SK-N-SH (cell line): ENCODE measurements around the gene IFT74. TPM values are rescaled to one million over a fixed set of nuclear protein-coding genes. Genes with fewer than 3 reads are reported as not detected.

Source experiments
- CTCF ChIA-PET: fragments of 300-600, 350-600 bp; formaldehyde crosslinking; extraction: SDS; loops from one replicate; lab custom pipeline; 2021; lab: Yijun Ruan, JAX
- POLR2A ChIA-PET: fragments of 350-600 bp; sonication (Branson Sonifier 250); formaldehyde crosslinking; extraction: SDS; loops from one replicate; lab custom pipeline; 2020; ENCODE audit warnings: antibody characterized with exemption, inconsistent platforms; lab: Yijun Ruan, JAX
- DNase-seq: peaks from one replicate; pipeline ENCODE4 v3.0.0; 2012
- H2AFZ ChIP-seq: fragments of 200-600 bp; sonication (generic); 2 replicates; pipeline ENCODE4 v1.8.1; 2016; ENCODE audit warnings: antibody characterized with exemption, mild to moderate bottlenecking, low read depth
- H3F3A ChIP-seq: fragments of 200-600 bp; sonication (generic); replicated peaks from 2 replicates; pipeline ENCODE3; 2016; ENCODE audit warnings: antibody characterized with exemption, mild to moderate bottlenecking; ENCODE audit not compliant: insufficient read depth
- H3K27ac ChIP-seq, 2 experiments: fragments of 200-500 bp in 1 of 2; fragments of 200-600 bp in 1 of 2; sonication (Bioruptor generic) in 1 of 2; sonication (generic), shearing (Covaris generic) in 1 of 2; 2 replicates each; pipeline versions ENCODE4 v1.5.1 to v1.6.1; 2014 to 2016; ENCODE audit warnings: low read depth in 2 of 2, inconsistent platforms in 1 of 2, low read length in 1 of 2, mild to moderate bottlenecking in 1 of 2, mixed read lengths in 1 of 2
- H3K27me3 ChIP-seq: fragments of 200-600 bp; sonication (generic), shearing (Covaris generic); 2 replicates; pipeline ENCODE4 v1.6.1; 2016; ENCODE audit warnings: mixed run types; ENCODE audit not compliant: insufficient read depth
- H3K36me3 ChIP-seq, 2 experiments: fragments of 200-500 bp in 1 of 2; fragments of 200-600 bp in 1 of 2; sonication (Bioruptor generic) in 1 of 2; sonication (generic) in 1 of 2; replicated peaks in 1 of 2; 2 replicates each; pipeline versions ENCODE3 to v1.5.1; 2014 to 2016; ENCODE audit warnings: low read length in 1 of 2, mild to moderate bottlenecking in 1 of 2; ENCODE audit not compliant: insufficient read depth in 2 of 2, control insufficient read depth in 1 of 2
- H3K4me1 ChIP-seq, 2 experiments: fragments of 200-500 bp in 1 of 2; fragments of 200-600 bp in 1 of 2; sonication (Bioruptor generic) in 1 of 2; sonication (generic), shearing (Covaris generic) in 1 of 2; 2 replicates each; pipeline versions ENCODE4 v1.5.1 to v1.6.1; 2014 to 2016; ENCODE audit warnings: low read depth in 1 of 2, low read length in 1 of 2, mixed run types in 1 of 2; ENCODE audit not compliant: insufficient read depth in 2 of 2, control insufficient read depth in 1 of 2
- H3K4me2 ChIP-seq: fragments of 200-600 bp; sonication (generic), shearing (Covaris generic); 2 replicates; pipeline ENCODE4 v1.6.1; 2017; ENCODE audit warnings: mixed run types
- H3K4me3 ChIP-seq, 2 experiments: fragments of 200-500 bp in 1 of 2; fragments of 200-600 bp in 1 of 2; sonication (Bioruptor generic) in 1 of 2; sonication (generic), shearing (Covaris generic) in 1 of 2; 2 replicates each; pipeline versions ENCODE4 v1.5.1 to v1.8.1; 2014 to 2016; ENCODE audit warnings: low read depth in 2 of 2, inconsistent platforms in 1 of 2, low read length in 1 of 2, mild to moderate bottlenecking in 1 of 2, mixed read lengths in 1 of 2, moderate library complexity in 1 of 2
- H3K79me2 ChIP-seq: fragments of 200-600 bp; sonication (generic); 2 replicates; pipeline ENCODE4 v1.8.1; 2017; ENCODE audit warnings: mild to moderate bottlenecking; ENCODE audit not compliant: insufficient read depth
- H3K9ac ChIP-seq: fragments of 200-600 bp; sonication (generic); 2 replicates; pipeline ENCODE4 v1.6.1; 2017; ENCODE audit warnings: mixed run types
- H3K9me2 ChIP-seq: fragments of 200-600 bp; sonication (generic); 2 replicates; pipeline ENCODE4 v1.6.1; 2017; ENCODE audit warnings: mixed run types
- H3K9me3 ChIP-seq: fragments of 200-600 bp; sonication (generic); 2 replicates; pipeline ENCODE4 v1.6.1; 2017; ENCODE audit warnings: mixed run types, mild to moderate bottlenecking, moderate library complexity
- H4K20me1 ChIP-seq: fragments of 200-600 bp; sonication (generic); 2 replicates; pipeline ENCODE4 v1.6.1; 2017; ENCODE audit warnings: mild to moderate bottlenecking, mixed run types; ENCODE audit not compliant: insufficient read depth
- CHD2 ChIP-seq: fragments of 150-350 bp; IDR thresholded peaks from 2 replicates; pipeline ENCODE4 v1.6.1; 2018; ENCODE audit warnings: low read length; ENCODE audit not compliant: partially characterized antibody
- ELF1 ChIP-seq: IDR thresholded peaks from 2 replicates; pipeline ENCODE4 v1.4.0; 2012
- EP300 ChIP-seq, 2 experiments: IDR thresholded peaks; 2 replicates each; pipeline versions ENCODE4 v1.4.0 to v1.6.1; 2012; ENCODE audit warnings: borderline replicate concordance in 1 of 2, low read depth in 1 of 2, low read length in 1 of 2
- FOSL2 ChIP-seq: IDR thresholded peaks from 2 replicates; pipeline ENCODE4 v1.4.0; 2012; ENCODE audit warnings: low read depth, mild to moderate bottlenecking, moderate library complexity, borderline replicate concordance
- FOXJ3 ChIP-seq: sonication (generic); formaldehyde crosslinking; IDR thresholded peaks from 2 replicates; pipeline ENCODE4 v1.5.1; 2020; ENCODE audit warnings: mild to moderate bottlenecking, missing genetic modification reagents
- FOXM1 ChIP-seq: IDR thresholded peaks from 2 replicates; pipeline ENCODE4 v1.4.0; 2012; ENCODE audit warnings: low read depth, mild to moderate bottlenecking
- GATA2 ChIP-seq: sonication (generic); formaldehyde crosslinking; IDR thresholded peaks from 2 replicates; pipeline ENCODE4 v1.5.0; 2020; ENCODE audit warnings: mild to moderate bottlenecking, missing genetic modification reagents
- JUND ChIP-seq: IDR thresholded peaks from 2 replicates; pipeline ENCODE4 v1.4.0; 2012
- MEF2A ChIP-seq: IDR thresholded peaks from 2 replicates; pipeline ENCODE4 v1.4.0; 2012; ENCODE audit warnings: low read depth, borderline replicate concordance
- MXI1 ChIP-seq: IDR thresholded peaks from 2 replicates; pipeline ENCODE4 v1.6.1; 2012; ENCODE audit warnings: mild to moderate bottlenecking, low read depth, low read length, improper control_type of control experiment
- NFIC ChIP-seq: IDR thresholded peaks from 2 replicates; pipeline ENCODE4 v1.4.0; 2012; ENCODE audit warnings: borderline replicate concordance
- RAD21 ChIP-seq: IDR thresholded peaks from 2 replicates; pipeline ENCODE4 v1.6.1; 2012; ENCODE audit warnings: mild to moderate bottlenecking, low read length
- RCOR1 ChIP-seq: fragments of 150-350 bp; IDR thresholded peaks from 2 replicates; pipeline ENCODE4 v1.6.1; 2017; ENCODE audit warnings: antibody characterized with exemption, low read length
- RFX5 ChIP-seq: IDR thresholded peaks from 2 replicates; pipeline ENCODE4 v1.6.1; 2012; ENCODE audit warnings: mild to moderate bottlenecking, improper control_type of control experiment, low read length
- SMC3 ChIP-seq: IDR thresholded peaks from 2 replicates; pipeline ENCODE4 v1.6.1; 2012; ENCODE audit warnings: low read depth, low read length, improper control_type of control experiment
- TAF1 ChIP-seq: IDR thresholded peaks from 2 replicates; pipeline ENCODE4 v1.6.1; 2012; ENCODE audit warnings: low read depth, mild to moderate bottlenecking, low read length, moderate library complexity, borderline replicate concordance
- TEAD4 ChIP-seq: IDR thresholded peaks from 2 replicates; pipeline ENCODE4 v1.4.0; 2012; ENCODE audit warnings: mild to moderate bottlenecking, borderline replicate concordance; ENCODE audit not compliant: insufficient read depth
- YY1 ChIP-seq: IDR thresholded peaks from 2 replicates; pipeline ENCODE4 v1.4.0; 2012; ENCODE audit warnings: low read depth, mild to moderate bottlenecking
- WGBS: methylation state at CpG from one replicate; pipeline ENCODE4 v1.1.6; 2017; ENCODE audit warnings: low lambda C conversion rate; 5-methylcytosine and 5-hydroxymethylcytosine counted together
- polyA plus RNA-seq, 3 experiments: library from polyadenylated mRNA; depleted of rRNA; stranded (reverse); fragments of >200 nt; gene quantifications; 2 replicates each; pipeline ENCODE4 v1.2.3, GENCODE V29; 2012
- TF ChIP-seq, protein P1 (sequence below): IDR thresholded peaks from 2 replicates; pipeline ENCODE4 v1.4.0; 2012; ENCODE audit warnings: low read depth
- TF ChIP-seq, protein P2 (sequence below): fragments of 150-350 bp; IDR thresholded peaks from 2 replicates; pipeline ENCODE4 v1.6.1; 2017; ENCODE audit warnings: antibody characterized with exemption, low read length, low read depth, borderline replicate concordance
- TF ChIP-seq, protein P3 (sequence below): fragments of 150-350 bp; IDR thresholded peaks from 2 replicates; pipeline ENCODE4 v1.6.1; 2016; ENCODE audit warnings: mild to moderate bottlenecking, low read depth, low read length
- TF ChIP-seq, protein P4 (sequence below): IDR thresholded peaks from 2 replicates; pipeline ENCODE4; 2012

The IFT74 gene
- polyA plus RNA-seq, 1 of the 3 experiments (the other 2 are of a cell fraction) = 6.3 TPM

DNA sequence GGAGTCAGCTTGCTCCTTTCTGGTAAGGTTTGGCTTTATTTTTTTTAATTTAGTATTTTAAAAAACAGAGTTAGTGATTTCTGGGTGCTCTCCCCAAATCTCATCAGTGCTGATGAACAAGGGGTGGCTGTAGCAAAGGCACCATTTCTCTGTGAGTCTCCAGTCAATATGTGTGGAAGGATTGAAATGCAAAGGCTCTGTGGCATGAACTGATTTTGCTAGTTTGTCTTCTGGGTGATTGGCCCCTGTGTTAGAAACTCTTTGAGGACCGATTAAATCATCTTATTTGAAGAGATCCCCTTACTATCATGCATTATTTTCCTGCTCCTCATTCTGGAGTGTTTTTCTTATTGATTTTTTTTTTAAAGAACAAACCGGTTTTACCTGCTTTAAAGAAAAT, 153.4 kb downstream of the IFT74 start (continued):
- TF ChIP-seq ELF1 = no peak
- TF ChIP-seq MXI1 = no peak
- TF ChIP-seq, protein P1, sequence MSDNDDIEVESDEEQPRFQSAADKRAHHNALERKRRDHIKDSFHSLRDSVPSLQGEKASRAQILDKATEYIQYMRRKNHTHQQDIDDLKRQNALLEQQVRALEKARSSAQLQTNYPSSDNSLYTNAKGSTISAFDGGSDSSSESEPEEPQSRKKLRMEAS = no peak
- TF ChIP-seq, protein P2, sequence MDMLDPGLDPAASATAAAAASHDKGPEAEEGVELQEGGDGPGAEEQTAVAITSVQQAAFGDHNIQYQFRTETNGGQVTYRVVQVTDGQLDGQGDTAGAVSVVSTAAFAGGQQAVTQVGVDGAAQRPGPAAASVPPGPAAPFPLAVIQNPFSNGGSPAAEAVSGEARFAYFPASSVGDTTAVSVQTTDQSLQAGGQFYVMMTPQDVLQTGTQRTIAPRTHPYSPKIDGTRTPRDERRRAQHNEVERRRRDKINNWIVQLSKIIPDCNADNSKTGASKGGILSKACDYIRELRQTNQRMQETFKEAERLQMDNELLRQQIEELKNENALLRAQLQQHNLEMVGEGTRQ = no peak
- no peak for TF ChIP-seq TAF1
- no peak for TF ChIP-seq CHD2

DNA sequence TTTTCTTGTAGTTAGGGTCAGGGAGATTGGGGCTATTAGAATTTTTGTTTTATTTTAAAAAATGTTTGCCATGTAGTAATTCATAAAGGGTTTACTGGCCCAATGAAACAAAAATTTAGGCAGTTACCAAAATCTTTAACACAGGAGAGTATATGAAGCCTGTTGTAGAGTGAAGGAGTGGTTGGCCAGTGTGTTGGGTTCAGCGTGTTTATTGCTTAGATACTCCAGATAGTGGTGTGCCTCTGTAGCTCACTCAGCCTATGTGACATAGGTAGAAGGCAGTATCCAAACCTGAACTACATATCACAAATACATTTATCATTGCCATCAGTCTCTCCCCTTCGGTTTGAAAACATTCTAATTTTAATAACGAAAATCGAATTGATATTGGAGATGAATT, 154.0 kb downstream of the IFT74 start:
- Histone ChIP-seq H3K27me3 (no peaks in the 10 kb centered on the region), H3K4me3 (no peak overlapping the region), H3K4me2 (no peak overlapping the region), H3K4me1 (no peaks in the 10 kb centered on the region), H3K79me2 (no peaks in the 10 kb centered on the region), H3K36me3 (no peaks in the 10 kb centered on the region), H2AFZ (no peak overlapping the region), H3K9ac (no peak overlapping the region), H4K20me1 (no peaks in the 10 kb centered on the region), H3K27ac (no peak overlapping the region), H3F3A (no peaks in the 10 kb centered on the region), H3K9me3 (no peaks in the 10 kb centered on the region), H3K9me2 (no peaks in the 10 kb centered on the region)
- WGBS = 59% methylated on average over 4 of the region's 4 CpGs
- TF ChIP-seq TAF1 = no peak
- no peak for TF ChIP-seq FOXJ3
- TF ChIP-seq GATA2 (CRISPR knock-in tag) = no peak
- no peak for DNase-seq
- POLR2A ChIA-PET = no interaction called here
- CTCF ChIA-PET = no interaction called here

DNA sequence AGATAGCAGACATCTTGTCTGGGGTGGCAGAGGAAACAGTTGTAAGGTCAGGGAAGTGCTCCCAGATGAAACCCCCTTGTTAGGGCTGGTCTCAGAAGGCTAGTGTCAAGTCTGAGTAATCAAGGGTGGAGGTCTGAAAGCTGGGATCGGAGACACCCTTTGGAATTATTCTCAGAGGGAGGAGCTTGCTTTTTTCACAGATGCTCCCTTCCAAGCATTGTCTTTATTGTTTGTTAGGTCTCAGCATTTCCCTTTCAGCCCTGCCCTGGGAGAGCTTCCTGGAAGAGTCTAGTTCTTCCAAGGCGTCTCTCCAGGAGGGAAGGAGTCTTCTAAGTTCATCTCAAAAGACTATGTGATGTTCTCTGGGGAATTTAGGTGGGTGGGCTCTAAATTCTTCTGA, 156.0 kb downstream of the IFT74 start:
- H3K27me3 ChIP-seq = no peaks in the 10 kb centered on the region
- no peaks in the 10 kb centered on the region for H4K20me1 ChIP-seq
- H2AFZ ChIP-seq = no peak overlapping the region
- H3K9me2 ChIP-seq = no peaks in the 10 kb centered on the region
- no peak overlapping the region for H3K4me3 ChIP-seq
- no peak overlapping the region for H3K9ac ChIP-seq
- H3K27ac ChIP-seq = no peak overlapping the region
- no peak for TF ChIP-seq SMC3
- TF ChIP-seq FOXM1 = no peak
- TF ChIP-seq, protein P2 = no peak
- no peak for TF ChIP-seq TEAD4
- no peak for TF ChIP-seq FOSL2
- TF ChIP-seq RAD21 = no peak
- TF ChIP-seq MXI1 = no peak
- TF ChIP-seq, protein P3, sequence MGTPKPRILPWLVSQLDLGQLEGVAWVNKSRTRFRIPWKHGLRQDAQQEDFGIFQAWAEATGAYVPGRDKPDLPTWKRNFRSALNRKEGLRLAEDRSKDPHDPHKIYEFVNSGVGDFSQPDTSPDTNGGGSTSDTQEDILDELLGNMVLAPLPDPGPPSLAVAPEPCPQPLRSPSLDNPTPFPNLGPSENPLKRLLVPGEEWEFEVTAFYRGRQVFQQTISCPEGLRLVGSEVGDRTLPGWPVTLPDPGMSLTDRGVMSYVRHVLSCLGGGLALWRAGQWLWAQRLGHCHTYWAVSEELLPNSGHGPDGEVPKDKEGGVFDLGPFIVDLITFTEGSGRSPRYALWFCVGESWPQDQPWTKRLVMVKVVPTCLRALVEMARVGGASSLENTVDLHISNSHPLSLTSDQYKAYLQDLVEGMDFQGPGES = no peak
- TF ChIP-seq TAF1 = no peak
- TF ChIP-seq RFX5 = no peak
- no peak for TF ChIP-seq RCOR1
- no peak for TF ChIP-seq EP300 (IDR thresholded peaks at IDR 0.05; ENCODE audit: borderline replicate concordance in 1 of 2, low read depth in 1 of 2, low read length in 1 of 2)
- TF ChIP-seq, protein P1 = no peak
- TF ChIP-seq NFIC = no peak
- TF ChIP-seq GATA2 (CRISPR knock-in tag) = no peak
- TF ChIP-seq YY1 = no peak
- TF ChIP-seq MEF2A = no peak
- no peak for TF ChIP-seq JUND
- TF ChIP-seq, protein P4, sequence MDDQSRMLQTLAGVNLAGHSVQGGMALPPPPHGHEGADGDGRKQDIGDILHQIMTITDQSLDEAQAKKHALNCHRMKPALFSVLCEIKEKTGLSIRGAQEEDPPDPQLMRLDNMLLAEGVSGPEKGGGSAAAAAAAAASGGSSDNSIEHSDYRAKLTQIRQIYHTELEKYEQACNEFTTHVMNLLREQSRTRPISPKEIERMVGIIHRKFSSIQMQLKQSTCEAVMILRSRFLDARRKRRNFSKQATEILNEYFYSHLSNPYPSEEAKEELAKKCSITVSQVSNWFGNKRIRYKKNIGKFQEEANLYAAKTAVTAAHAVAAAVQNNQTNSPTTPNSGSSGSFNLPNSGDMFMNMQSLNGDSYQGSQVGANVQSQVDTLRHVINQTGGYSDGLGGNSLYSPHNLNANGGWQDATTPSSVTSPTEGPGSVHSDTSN = no peak
- ChIA-PET CTCF (no interaction called here), POLR2A (no interaction called here)
- no peaks in the 10 kb centered on the region for H3K9me3 ChIP-seq
- no peaks in the 10 kb centered on the region for H3K79me2 ChIP-seq
- H3K4me2 ChIP-seq = no peak overlapping the region
- no peaks in the 10 kb centered on the region for H3K4me1 ChIP-seq
- 85% methylated on average over 2 of the region's 2 CpGs for WGBS
- H3K36me3 ChIP-seq = no peaks in the 10 kb centered on the region
- DNase-seq = no peak
- no peaks in the 10 kb centered on the region for H3F3A ChIP-seq
